Activated B cell treated with CpG ODN at 0.5 μM for 24 hours (primary cell): Measurements from ENCODE around the gene PER2. TPM values are rescaled to one million over a fixed set of nuclear protein-coding genes. Genes with fewer than 3 reads are reported as not detected.
A peak's percentile ranks its signal among the peaks of the same experiment; 100 is the strongest.

ENCODE experiments used
- ATAC-seq: fragments of 200-7000 bp; cut with Tn5 transposase; one replicate; pipeline ENCODE4 v1.10.0; 2021; ENCODE audit warnings: low read depth, mild to moderate bottlenecking, moderate library complexity
- CTCF ChIA-PET: fragments of 350-600 bp; sonication (Branson Sonifier 250); formaldehyde crosslinking; loops from one replicate; lab custom pipeline; 2021; ENCODE audit warnings: antibody characterized with exemption; lab: Charles Lee
- POLR2A ChIA-PET: fragments of 350-600 bp; sonication (Branson Sonifier 250); formaldehyde crosslinking; loops from one replicate; lab custom pipeline; 2021; ENCODE audit warnings: antibody characterized with exemption; lab: Charles Lee
- DNase-seq: peaks from one replicate; pipeline ENCODE4 v3.0.0; 2022
- H3K27ac Mint-ChIP-seq: one replicate; pipeline ENCODE4 v1.8.0; 2020; ENCODE audit warnings: mixed read lengths
- H3K27me3 Mint-ChIP-seq: one replicate; pipeline ENCODE4 v1.8.0; 2021; ENCODE audit warnings: mixed read lengths
- H3K36me3 Mint-ChIP-seq: one replicate; pipeline ENCODE4 v1.8.0; 2021; ENCODE audit warnings: low read depth, mixed read lengths
- H3K4me1 Mint-ChIP-seq: one replicate; pipeline ENCODE4 v1.8.0; 2021; ENCODE audit warnings: mixed read lengths
- H3K4me3 Mint-ChIP-seq: one replicate; pipeline ENCODE4 v1.8.0; 2020; ENCODE audit warnings: mild to moderate bottlenecking, mixed read lengths
- H3K9me3 Mint-ChIP-seq: one replicate; pipeline ENCODE4 v1.8.0; 2020; ENCODE audit warnings: mixed read lengths
- CTCF ChIP-seq: fragments of 200-600 bp; IDR thresholded peaks from one replicate; pipeline ENCODE4 v1.8.0; 2022; ENCODE audit warnings: antibody characterized with exemption, mild to moderate bottlenecking
- intact Hi-C: fragments of 100-400 bp; cut with micrococcal nuclease; formaldehyde crosslinking; loops from one replicate; pipeline ENCODE4 v1.15.1; 2024
- total RNA-seq: library from RNA; stranded (reverse); gene quantifications from 2 replicates; pipeline ENCODE4 v1.2.3, GENCODE V29; 2022

Gene PER2
- total RNA-seq, 1 donor from 2014 or later, result 16.6 TPM

GRCh38 chr2:238203973-238204683, 84.3 kb downstream of the PER2 start:
- Mint-ChIP-seq H3K4me1 (peaks cover 45% of the 10 kb centered on the region), H3K27ac (peak overlapping the region; percentile 89), H3K9me3 (no peaks in the 10 kb centered on the region), H3K36me3 (peaks cover 4% of the 10 kb centered on the region), H3K27me3 (no peaks in the 10 kb centered on the region), H3K4me3 (peak overlapping the region; percentile 84)
- DNase-seq (no peak), ATAC-seq (no peak)
- intact Hi-C loops, result loop anchor here (1.0 kb wide), 5 partner anchors 27 to 236 kb away; partner anchors contain the start of gene PER2
- TF ChIP-seq CTCF, result no peak
- ChIA-PET CTCF (no interaction called here), POLR2A (interaction anchor here (0.6 to 2.0 kb wide), 9 partner anchors 8 to 264 kb away, joined by 3 to 11 read pairs (median 6); partner anchors contain the start of gene SCLY)

- Mint-ChIP-seq H3K27ac (peak within 1 kb of the TSS; percentile 89), H3K36me3 (peaks cover 6% of the 10 kb centered on the region), H3K27me3 (no peaks in the 10 kb centered on the region), H3K9me3 (no peaks in the 10 kb centered on the region), H3K4me1 (peaks cover 48% of the 10 kb centered on the region), H3K4me3 (peak within 1 kb of the TSS; percentile 85)
- no peak for TF ChIP-seq CTCF
- intact Hi-C loops, result loop anchor here (1.0 kb wide), 5 partner anchors 28 to 235 kb away; partner anchors contain the start of gene PER2
- POLR2A ChIA-PET, result interaction anchor here (0.6 to 2.0 kb wide), 13 partner anchors 9 to 263 kb away, joined by 3 to 11 read pairs (median 4); partner anchors contain the start of gene SCLY
- CTCF ChIA-PET, result no interaction called here
- peak; percentile 97 for ATAC-seq
- peak; percentile 90 for DNase-seq
Measured at GRCh38 chr2:238203094-238203972, 85.1 kb downstream of the PER2 start, which contains the start of gene ILKAP. TSS of gene ILKAP (minus strand) at chr2:238203695. CDS start at chr2:238203553, 142 bp downstream.

GRCh38 chr2:238202326-238203093, 85.9 kb downstream of the PER2 start:
- peaks cover 6% of the 10 kb centered on the region for H3K36me3 Mint-ChIP-seq
- no peak for ATAC-seq
- DNase-seq, result no peak
- ChIA-PET POLR2A (interaction anchor here (0.6 to 2.0 kb wide), 9 partner anchors 19 to 304 kb away, joined by 3 to 10 read pairs (median 4); partner anchors contain the start of gene SCLY), CTCF (interaction anchor here (1.4 kb wide), 1 partner anchor 344 kb away, joined by 4 read pairs; no protein-coding TSS in a partner anchor)
- H3K9me3 Mint-ChIP-seq, result no peaks in the 10 kb centered on the region
- intact Hi-C loops, result loop anchor here (1.0 kb wide), 5 partner anchors 29 to 234 kb away; partner anchors contain the start of gene PER2
- H3K4me1 Mint-ChIP-seq, result peaks cover 53% of the 10 kb centered on the region
- no peaks in the 10 kb centered on the region for H3K27me3 Mint-ChIP-seq
- no peak for TF ChIP-seq CTCF
- H3K27ac Mint-ChIP-seq, result peak overlapping the region; percentile 77
- H3K4me3 Mint-ChIP-seq, result peak overlapping the region; percentile 85

Other genes starting within 250 kb of the PER2 start
- 24.1 and 26.9 TPM in 2 replicates for gene SCLY, start 227.6 kb downstream of the PER2 start, total RNA-seq
- gene ESPNL, start 188.3 kb downstream of the PER2 start, total RNA-seq, result 0.27 and 0.42 TPM in 2 replicates
- gene KLHL30, start 149.9 kb downstream of the PER2 start, total RNA-seq, result not detected in 2 replicates
- not detected in 2 replicates for gene ERFE, start 129.6 kb downstream of the PER2 start, total RNA-seq
- 64.4 and 77.3 TPM in 2 replicates for gene ILKAP, start 84.9 kb downstream of the PER2 start, total RNA-seq
- 4.4 and 5.0 TPM in 2 replicates for gene HES6, start 48.6 kb downstream of the PER2 start, total RNA-seq
- gene TRAF3IP1, start 31.9 kb upstream of the PER2 start, total RNA-seq, result 9.5 and 9.9 TPM in 2 replicates
- gene ASB1, start 138.3 kb upstream of the PER2 start, total RNA-seq, result 44.5 and 49.8 TPM in 2 replicates